ENCODE results near the gene COL4A2. TPM values are rescaled to one million over a fixed set of nuclear protein-coding genes. Genes with fewer than 3 reads are reported as not detected.

COL4A2 gene
- polyA plus RNA-seq, 2 of the 4 experiments (the other 2 are of a cell fraction), result 46.9 to 119 TPM

DNA sequence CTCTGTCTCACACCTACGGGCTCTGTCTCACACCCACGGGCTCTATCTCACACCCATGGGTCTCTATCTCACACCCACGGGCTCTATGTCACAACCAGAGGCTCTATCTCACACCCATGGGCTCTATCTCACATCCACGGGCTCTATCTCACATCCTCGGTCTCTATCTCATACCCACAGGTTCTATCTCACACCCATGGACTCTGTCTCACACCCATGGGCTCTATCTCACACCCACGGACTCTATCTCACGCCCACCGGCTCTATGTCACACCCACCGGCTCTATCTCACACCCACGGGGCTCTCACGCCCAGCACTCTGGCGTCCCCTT lies 73.9 kb downstream of the COL4A2 start:
- ATAC-seq (no peak), DNase-seq (ENCODE audit: low read depth in 1 of 2, low spot score in 1 of 2) (no peak), FAIRE-seq (no peak)
- H3K9me3 ChIP-seq, result no peaks in the 10 kb centered on the region
- H3K4me1 ChIP-seq, result peaks cover 27% of the 10 kb centered on the region
- ChIA-PET CTCF (no interaction called here), POLR2A (no interaction called here)
- WGBS (ENCODE audit: missing lambda C conversion rate), result 87% methylated on average over 12 of the region's 12 CpGs
- no peak overlapping the region for H3K4me2 ChIP-seq
- no peak overlapping the region for H3K4me3 ChIP-seq
- peak overlapping the region; percentile 29 to 83; a peak in 4 of 6 replicates for H3K27ac ChIP-seq
- TF ChIP-seq PHF8 (IDR thresholded peaks at IDR 0.05; ENCODE audit: borderline replicate concordance, low read depth) (no peak), SREBF2 (IDR thresholded peaks at IDR 0.05) (no peak), ZSCAN20 (CRISPR knock-in tag; IDR thresholded peaks at IDR 0.05) (no peak), ZNF302 (CRISPR knock-in tag; IDR thresholded peaks at IDR 0.05) (no peak), JUNB (IDR thresholded peaks at IDR 0.05) (no peak), PBX3 (IDR thresholded peaks at IDR 0.05) (no peak), HOXA7 (CRISPR knock-in tag; IDR thresholded peaks at IDR 0.05) (no peak)
- TF ChIP-seq, protein P1, sequence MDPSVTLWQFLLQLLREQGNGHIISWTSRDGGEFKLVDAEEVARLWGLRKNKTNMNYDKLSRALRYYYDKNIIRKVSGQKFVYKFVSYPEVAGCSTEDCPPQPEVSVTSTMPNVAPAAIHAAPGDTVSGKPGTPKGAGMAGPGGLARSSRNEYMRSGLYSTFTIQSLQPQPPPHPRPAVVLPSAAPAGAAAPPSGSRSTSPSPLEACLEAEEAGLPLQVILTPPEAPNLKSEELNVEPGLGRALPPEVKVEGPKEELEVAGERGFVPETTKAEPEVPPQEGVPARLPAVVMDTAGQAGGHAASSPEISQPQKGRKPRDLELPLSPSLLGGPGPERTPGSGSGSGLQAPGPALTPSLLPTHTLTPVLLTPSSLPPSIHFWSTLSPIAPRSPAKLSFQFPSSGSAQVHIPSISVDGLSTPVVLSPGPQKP (IDR thresholded peaks at IDR 0.05; ENCODE audit: low read depth, low read length), result no peak
- TF ChIP-seq, protein P2, sequence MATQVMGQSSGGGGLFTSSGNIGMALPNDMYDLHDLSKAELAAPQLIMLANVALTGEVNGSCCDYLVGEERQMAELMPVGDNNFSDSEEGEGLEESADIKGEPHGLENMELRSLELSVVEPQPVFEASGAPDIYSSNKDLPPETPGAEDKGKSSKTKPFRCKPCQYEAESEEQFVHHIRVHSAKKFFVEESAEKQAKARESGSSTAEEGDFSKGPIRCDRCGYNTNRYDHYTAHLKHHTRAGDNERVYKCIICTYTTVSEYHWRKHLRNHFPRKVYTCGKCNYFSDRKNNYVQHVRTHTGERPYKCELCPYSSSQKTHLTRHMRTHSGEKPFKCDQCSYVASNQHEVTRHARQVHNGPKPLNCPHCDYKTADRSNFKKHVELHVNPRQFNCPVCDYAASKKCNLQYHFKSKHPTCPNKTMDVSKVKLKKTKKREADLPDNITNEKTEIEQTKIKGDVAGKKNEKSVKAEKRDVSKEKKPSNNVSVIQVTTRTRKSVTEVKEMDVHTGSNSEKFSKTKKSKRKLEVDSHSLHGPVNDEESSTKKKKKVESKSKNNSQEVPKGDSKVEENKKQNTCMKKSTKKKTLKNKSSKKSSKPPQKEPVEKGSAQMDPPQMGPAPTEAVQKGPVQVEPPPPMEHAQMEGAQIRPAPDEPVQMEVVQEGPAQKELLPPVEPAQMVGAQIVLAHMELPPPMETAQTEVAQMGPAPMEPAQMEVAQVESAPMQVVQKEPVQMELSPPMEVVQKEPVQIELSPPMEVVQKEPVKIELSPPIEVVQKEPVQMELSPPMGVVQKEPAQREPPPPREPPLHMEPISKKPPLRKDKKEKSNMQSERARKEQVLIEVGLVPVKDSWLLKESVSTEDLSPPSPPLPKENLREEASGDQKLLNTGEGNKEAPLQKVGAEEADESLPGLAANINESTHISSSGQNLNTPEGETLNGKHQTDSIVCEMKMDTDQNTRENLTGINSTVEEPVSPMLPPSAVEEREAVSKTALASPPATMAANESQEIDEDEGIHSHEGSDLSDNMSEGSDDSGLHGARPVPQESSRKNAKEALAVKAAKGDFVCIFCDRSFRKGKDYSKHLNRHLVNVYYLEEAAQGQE (IDR thresholded peaks at IDR 0.05), result no peak

- FAIRE-seq (no peak), DNase-seq (ENCODE audit: low read depth in 1 of 2, low spot score in 1 of 2) (peak in 1 of 2 experiments; percentile 59), ATAC-seq (peak; percentile 63 to 74; a peak in 4 of 6 replicates)
- Histone ChIP-seq H3K4me2 (peak overlapping the region; percentile 29; the same call in 1 of the 3 replicates), H3K4me1 (peaks cover 27% of the 10 kb centered on the region), H3K9me3 (no peaks in the 10 kb centered on the region), H3K4me3 (no peak overlapping the region), H3K27ac (no peak overlapping the region)
- 26% methylated on average over 3 of the region's 3 CpGs for WGBS (ENCODE audit: missing lambda C conversion rate)
- ChIA-PET CTCF (no interaction called here), POLR2A (no interaction called here)
- TF ChIP-seq RNF2 (IDR thresholded peaks at IDR 0.05; ENCODE audit: borderline replicate concordance, low read depth), result no peak
- no peak for TF ChIP-seq MAZ (IDR thresholded peaks at IDR 0.05; ENCODE audit: borderline replicate concordance, low read depth, low read length)
- peak; percentile 42 for TF ChIP-seq JUNB (IDR thresholded peaks at IDR 0.05)
- no peak for TF ChIP-seq EHF (CRISPR knock-in tag; IDR thresholded peaks at IDR 0.05)
- 0 out of 2 replicates have a peak, but pooled peaks have one; percentile 16 for TF ChIP-seq FOSL2 (IDR thresholded peaks at IDR 0.05)
- peak; percentile 77 for TF ChIP-seq FOSL2 (CRISPR knock-in tag; IDR thresholded peaks at IDR 0.05)
- TF ChIP-seq ZNF302 (CRISPR knock-in tag; IDR thresholded peaks at IDR 0.05), result no peak
- TF ChIP-seq CTCF (IDR thresholded peaks at IDR 0.05), result no peak
- no peak for TF ChIP-seq CEBPB (IDR thresholded peaks at IDR 0.05)
Measured at GRCh38 chr13:110382229-110382628, 75.1 kb downstream of the COL4A2 start.
